ENCODE results near the gene APBB2.
A peak's percentile ranks its signal among the peaks of the same experiment; 100 is the strongest.

Gene APBB2

GRCh38 chr4:40850496-40850895 is 363.8 kb downstream of the APBB2 start:
- no peak for DNase-seq (ENCODE audit: low spot score)

- DNase-seq (ENCODE audit: low spot score) = no peak
Measured at GRCh38 chr4:40848940-40849339, 365.4 kb downstream of the APBB2 start.

- no peak for DNase-seq (ENCODE audit: low spot score)
Measured at GRCh38 chr4:40848251-40848650, 366.1 kb downstream of the APBB2 start.

- no peak for DNase-seq (ENCODE audit: low spot score)
Measured at GRCh38 chr4:40846532-40846931, 367.8 kb downstream of the APBB2 start.

GRCh38 chr4:40845154-40845835 is 369.0 kb downstream of the APBB2 start:
- DNase-seq (ENCODE audit: low spot score) = no peak

- no peak for DNase-seq (ENCODE audit: low spot score)
Measured at GRCh38 chr4:40844261-40844660, 370.1 kb downstream of the APBB2 start.

GRCh38 chr4:40843696-40844095 is 370.6 kb downstream of the APBB2 start:
- DNase-seq (ENCODE audit: low spot score) = peak; percentile 9

GRCh38 chr4:40842725-40843423 is 371.5 kb downstream of the APBB2 start:
- no peak for DNase-seq (ENCODE audit: low spot score)

GRCh38 chr4:40842318-40842717 is 372.0 kb downstream of the APBB2 start:
- DNase-seq (ENCODE audit: low spot score) = no peak

- DNase-seq (ENCODE audit: low spot score) = peak; percentile 54
Measured at GRCh38 chr4:40840985-40841571, 373.3 kb downstream of the APBB2 start.

- DNase-seq (ENCODE audit: low spot score) = no peak
Measured at GRCh38 chr4:40840255-40840984, 373.9 kb downstream of the APBB2 start.

GRCh38 chr4:40838742-40839141 is 375.6 kb downstream of the APBB2 start:
- DNase-seq (ENCODE audit: low spot score) = no peak

GRCh38 chr4:40837094-40837870 is 377.1 kb downstream of the APBB2 start:
- DNase-seq (ENCODE audit: low spot score) = no peak

- no peak for DNase-seq (ENCODE audit: low spot score)
Measured at GRCh38 chr4:40833212-40833611, 381.1 kb downstream of the APBB2 start.

GRCh38 chr4:40832175-40832574 is 382.2 kb downstream of the APBB2 start:
- DNase-seq (ENCODE audit: low spot score) = no peak

GRCh38 chr4:40831146-40831907 is 383.0 kb downstream of the APBB2 start:
- no peak for DNase-seq (ENCODE audit: low spot score)

GRCh38 chr4:40829586-40829985 is 384.8 kb downstream of the APBB2 start:
- DNase-seq (ENCODE audit: low spot score) = no peak

- no peak for DNase-seq (ENCODE audit: low spot score)
Measured at GRCh38 chr4:40828661-40829060, 385.7 kb downstream of the APBB2 start.

- no peak for DNase-seq (ENCODE audit: low spot score)
Measured at GRCh38 chr4:40827758-40828157, 386.6 kb downstream of the APBB2 start.

- DNase-seq (ENCODE audit: low spot score) = no peak
Measured at GRCh38 chr4:40826821-40827220, 387.5 kb downstream of the APBB2 start.
